Sigmoid colon (tissue), 7 donors: ENCODE data around the gene CTSD. TPM values are rescaled to one million over a fixed set of nuclear protein-coding genes. Genes with fewer than 3 reads are reported as not detected.

Experiments
- DNase-seq: peaks from one replicate; pipeline ENCODE4 v3.0.0-alpha.2; 2019
- H3K27ac ChIP-seq, 4 donors: fragments of 200-600 bp; sonication (generic); one replicate each; pipeline ENCODE4 v1.5.1; 2016 to 2019; ENCODE audit warnings: mild to moderate bottlenecking in 1 of 4
- H3K27me3 ChIP-seq, 3 donors: fragments of 200-600 bp; sonication (generic); one replicate each; pipeline ENCODE4 v1.5.1; 2019; ENCODE audit warnings: mild to moderate bottlenecking in 1 of 3
- H3K36me3 ChIP-seq, 4 donors: fragments of 200-600 bp; sonication (generic); one replicate each; pipeline ENCODE4 v1.5.1; 2016 to 2019
- H3K4me1 ChIP-seq, 4 donors: fragments of 200-600 bp; sonication (generic); one replicate each; pipeline ENCODE4 v1.5.1; 2017 to 2019
- H3K4me3 ChIP-seq, 4 donors: fragments of 200-600 bp; sonication (generic); one replicate each; pipeline ENCODE4 v1.5.1; 2017 to 2019; ENCODE audit warnings: mild to moderate bottlenecking in 2 of 4, moderate library complexity in 1 of 4
- H3K9me3 ChIP-seq, 4 donors: fragments of 200-600 bp in 3 of 4; sonication (generic) in 3 of 4; one replicate each; pipeline versions ENCODE4 v1.5.1 to v1.6.1; 2013 to 2019
- CTCF ChIP-seq, 4 experiments: fragments of 450-650 bp in 3 of 4; fragments of 200-600 bp in 1 of 4; IDR thresholded peaks; one replicate each; pipeline ENCODE4 v1.5.1; 2016 to 2019; ENCODE audit warnings: antibody characterized with exemption in 4 of 4, mild to moderate bottlenecking in 3 of 4, moderate library complexity in 2 of 4
- EP300 ChIP-seq, 4 donors: sonication (generic); formaldehyde crosslinking; IDR thresholded peaks; one replicate each; pipeline ENCODE4 v1.6.1; 2017; ENCODE audit warnings: antibody characterized with exemption in 4 of 4
- POLR2A ChIP-seq, 2 donors: fragments of 450-650 bp; IDR thresholded peaks; one replicate each; pipeline ENCODE4 v1.6.1; 2016; ENCODE audit warnings: antibody characterized with exemption in 2 of 2, mild to moderate bottlenecking in 2 of 2, moderate library complexity in 2 of 2
- POLR2AphosphoS5 ChIP-seq, 4 donors: sonication (generic); formaldehyde crosslinking; IDR thresholded peaks; one replicate each; pipeline ENCODE4 v1.6.1; 2017; ENCODE audit warnings: antibody characterized with exemption in 4 of 4
- whole genome bisulfite sequencing, 2 donors: extraction: QIAGEN DNeasy Blood & Tissue Kit; methylation state at CpG; one replicate each; pipeline ENCODE4 v1.1.7; 2013; 5-methylcytosine and 5-hydroxymethylcytosine counted together
- intact Hi-C: fragments of 100-400 bp; cut with DNase I; formaldehyde crosslinking; loops from one replicate; pipeline ENCODE4 v1.15.1; 2023
- polyA plus RNA-seq, 3 donors: library from polyadenylated mRNA; stranded (reverse); fragments of 200-250 nt; gene quantifications; one replicate each; pipeline ENCODE4 v1.2.3, GENCODE V29; 2013
- total RNA-seq, 4 donors: library from RNA; depleted of rRNA; stranded (reverse); fragments of >200 nt; gene quantifications; one replicate each; pipeline ENCODE4 v1.1.0, GENCODE V29; 2016
- donor health status: healthy with polysubstance abuse.
- donor health status: Bipolar disorder and iron deficiency.
- donor health status: healthy.

The CTSD gene
- total and polyA plus RNA-seq, 7 donors: 173 to 1,586 (median 222) TPM

GRCh38 chr11:1737080-1737757 lies 26.5 kb downstream of the CTSD start:
- Histone ChIP-seq H3K4me1 (no peaks in the 10 kb centered on the region), H3K36me3 (no peaks in the 10 kb centered on the region), H3K27ac (no peak overlapping the region), H3K4me3 (no peak overlapping the region), H3K27me3 (peaks cover 0 to 71% (median 48%) of the 10 kb centered on the region in 3 donors), H3K9me3 (peaks cover 3 to 13% (median 10%) of the 10 kb centered on the region in 4 donors)
- 85 to 87% methylated on average over 6 of the region's 6 CpGs for WGBS, 2 donors
- TF ChIP-seq CTCF (IDR thresholded peaks at IDR 0.05) (no peak), POLR2A (IDR thresholded peaks at IDR 0.05) (no peak), POLR2AphosphoS5 (IDR thresholded peaks at IDR 0.05) (no peak), EP300 (IDR thresholded peaks at IDR 0.05) (no peak)
- no peak for DNase-seq
- intact Hi-C loops: no loop called here

- intact Hi-C loops: no loop called here
- DNase-seq: no peak
- Histone ChIP-seq H3K4me1 (no peaks in the 10 kb centered on the region), H3K27ac (no peak overlapping the region), H3K27me3 (peaks cover 0 to 78% (median 48%) of the 10 kb centered on the region in 3 donors), H3K9me3 (peaks cover 3 to 13% (median 10%) of the 10 kb centered on the region in 4 donors), H3K36me3 (no peaks in the 10 kb centered on the region), H3K4me3 (no peak overlapping the region)
- TF ChIP-seq POLR2A (IDR thresholded peaks at IDR 0.05): no peak
- no peak for TF ChIP-seq EP300 (IDR thresholded peaks at IDR 0.05)
- TF ChIP-seq CTCF (IDR thresholded peaks at IDR 0.05): no peak
- WGBS, 2 donors: 61 to 75% methylated on average over 3 of the region's 3 CpGs
Measured at GRCh38 chr11:1736447-1736992, 27.2 kb downstream of the CTSD start.

GRCh38 chr11:1735271-1735670 lies 28.5 kb downstream of the CTSD start:
- Histone ChIP-seq H3K27me3 (peaks cover 0 to 82% (median 49%) of the 10 kb centered on the region in 3 donors), H3K4me3 (no peak overlapping the region), H3K4me1 (no peaks in the 10 kb centered on the region), H3K9me3 (peaks cover 3 to 13% (median 10%) of the 10 kb centered on the region in 4 donors), H3K36me3 (no peaks in the 10 kb centered on the region), H3K27ac (no peak overlapping the region)
- TF ChIP-seq POLR2A (IDR thresholded peaks at IDR 0.05): no peak
- TF ChIP-seq CTCF (IDR thresholded peaks at IDR 0.05): no peak
- no peak for TF ChIP-seq EP300 (IDR thresholded peaks at IDR 0.05)
- no peak for TF ChIP-seq POLR2AphosphoS5 (IDR thresholded peaks at IDR 0.05)
- DNase-seq: no peak
- intact Hi-C loops: no loop called here
- 78 to 84% methylated on average over 16 of the region's 16 CpGs for WGBS, 2 donors

- DNase-seq: no peak
- TF ChIP-seq POLR2A (IDR thresholded peaks at IDR 0.05) (no peak), EP300 (IDR thresholded peaks at IDR 0.05) (no peak), CTCF (IDR thresholded peaks at IDR 0.05) (no peak), POLR2AphosphoS5 (IDR thresholded peaks at IDR 0.05) (no peak)
Measured at GRCh38 chr11:1734641-1735081, 29.1 kb downstream of the CTSD start.

More at GRCh38 chr11:1734641-1735081, 29.1 kb downstream of the CTSD start:
- H3K9me3 ChIP-seq: peaks cover 3 to 13% (median 10%) of the 10 kb centered on the region in 4 donors
- H3K36me3 ChIP-seq: no peaks in the 10 kb centered on the region
- 57 to 63% methylated on average over 10 of the region's 10 CpGs for WGBS, 2 donors
- no peaks in the 10 kb centered on the region for H3K4me1 ChIP-seq
- no peak overlapping the region for H3K27ac ChIP-seq
- intact Hi-C loops: no loop called here
- no peak overlapping the region for H3K4me3 ChIP-seq
- peaks cover 0 to 87% (median 55%) of the 10 kb centered on the region in 3 donors for H3K27me3 ChIP-seq
